NT2/D1 (cell line): ENCODE measurements around the gene CAV3.

Experiments
- DNase-seq: peaks from one replicate; pipeline ENCODE4 v3.0.0-alpha.2; 2011; ENCODE audit warnings: low read depth, low spot score
- H3K27me3 ChIP-seq: 2 replicates; pipeline ENCODE4 v1.6.0; 2011; ENCODE audit warnings: mild to moderate bottlenecking; ENCODE audit not compliant: insufficient read length, insufficient read depth
- H3K36me3 ChIP-seq: 2 replicates; pipeline ENCODE4 v1.6.1; 2011; ENCODE audit warnings: mild to moderate bottlenecking, low read length, mixed read lengths; ENCODE audit not compliant: insufficient read depth, insufficient read length
- H3K4me1 ChIP-seq: 2 replicates; pipeline ENCODE4 v1.5.1; 2011; ENCODE audit not compliant: insufficient read depth, insufficient read length
- H3K4me3 ChIP-seq: 2 replicates; pipeline ENCODE4 v1.5.1; 2011; ENCODE audit warnings: low read depth; ENCODE audit not compliant: insufficient read length
- H3K9ac ChIP-seq: 2 replicates; pipeline ENCODE4 v1.6.0; 2011; ENCODE audit warnings: low read depth; ENCODE audit not compliant: insufficient read length
- H3K9me3 ChIP-seq: 2 replicates; pipeline ENCODE4 v1.5.1; 2011; ENCODE audit warnings: mild to moderate bottlenecking, low read length; ENCODE audit not compliant: insufficient read depth
- SUZ12 ChIP-seq: IDR thresholded peaks from 2 replicates; pipeline ENCODE4 v1.6.1; 2011; ENCODE audit not compliant: insufficient read length, insufficient read depth; ENCODE audit errors: extremely low read depth
- YY1 ChIP-seq: IDR thresholded peaks from 2 replicates; pipeline ENCODE4 v1.6.1; 2011; ENCODE audit not compliant: insufficient read length, insufficient read depth
- ZNF274 ChIP-seq: IDR thresholded peaks from 2 replicates; pipeline ENCODE4 v1.6.1; 2011; ENCODE audit warnings: mild to moderate bottlenecking, low read depth, low read length

The CAV3 gene

GRCh38 chr3:8737823-8738222, 4.2 kb downstream of the CAV3 start:
- TF ChIP-seq ZNF274 (no peak), YY1 (no peak), SUZ12 (no peak)
- Histone ChIP-seq H3K9me3 (no peaks in the 10 kb centered on the region), H3K27me3 (no peaks in the 10 kb centered on the region), H3K4me3 (no peak overlapping the region), H3K4me1 (peaks cover 20% of the 10 kb centered on the region), H3K9ac (no peak overlapping the region), H3K36me3 (no peaks in the 10 kb centered on the region)
- no peak for DNase-seq

- H3K9me3 ChIP-seq, result no peaks in the 10 kb centered on the region
- H3K9ac ChIP-seq, result no peak overlapping the region
- no peak for DNase-seq
- no peaks in the 10 kb centered on the region for H3K27me3 ChIP-seq
- H3K36me3 ChIP-seq, result no peaks in the 10 kb centered on the region
- TF ChIP-seq SUZ12, result no peak
- no peak for TF ChIP-seq ZNF274
- no peak for TF ChIP-seq YY1
- peaks cover 20% of the 10 kb centered on the region for H3K4me1 ChIP-seq
- H3K4me3 ChIP-seq, result no peak overlapping the region
These were observed 5.0 kb downstream of the CAV3 start for GRCh38 chr3:8738639-8739038.

GRCh38 chr3:8739757-8740504, 6.3 kb downstream of the CAV3 start:
- Histone ChIP-seq H3K9ac (no peak overlapping the region), H3K4me3 (no peak overlapping the region), H3K36me3 (no peaks in the 10 kb centered on the region), H3K4me1 (peaks cover 18% of the 10 kb centered on the region), H3K9me3 (no peaks in the 10 kb centered on the region), H3K27me3 (no peaks in the 10 kb centered on the region)
- no peak for DNase-seq
- TF ChIP-seq YY1, result no peak
- TF ChIP-seq ZNF274, result no peak
- no peak for TF ChIP-seq SUZ12

- Histone ChIP-seq H3K4me3 (peak overlapping the region; percentile 3), H3K4me1 (peaks cover 18% of the 10 kb centered on the region), H3K27me3 (no peaks in the 10 kb centered on the region), H3K9ac (peak overlapping the region; percentile 38), H3K9me3 (no peaks in the 10 kb centered on the region), H3K36me3 (no peaks in the 10 kb centered on the region)
- peak; percentile 84 for DNase-seq
- TF ChIP-seq SUZ12 (no peak), ZNF274 (no peak), YY1 (no peak)
These were observed 8.1 kb downstream of the CAV3 start for GRCh38 chr3:8741581-8742261.

GRCh38 chr3:8743021-8743601, 9.5 kb downstream of the CAV3 start:
- no peak for TF ChIP-seq YY1
- no peak for TF ChIP-seq ZNF274
- no peak for TF ChIP-seq SUZ12
- no peak for DNase-seq
- H3K4me3 ChIP-seq, result no peak overlapping the region

GRCh38 chr3:8743911-8744310, 10.3 kb downstream of the CAV3 start:
- H3K9me3 ChIP-seq, result no peaks in the 10 kb centered on the region
- H3K4me1 ChIP-seq, result peaks cover 18% of the 10 kb centered on the region
- H3K36me3 ChIP-seq, result no peaks in the 10 kb centered on the region
- no peak overlapping the region for H3K4me3 ChIP-seq
- no peaks in the 10 kb centered on the region for H3K27me3 ChIP-seq
- no peak for TF ChIP-seq SUZ12
- no peak for TF ChIP-seq ZNF274
- no peak for TF ChIP-seq YY1
- DNase-seq, result no peak
- H3K9ac ChIP-seq, result no peak overlapping the region

More at GRCh38 chr3:8743021-8743601, 9.5 kb downstream of the CAV3 start:
- no peaks in the 10 kb centered on the region for H3K27me3 ChIP-seq
- no peaks in the 10 kb centered on the region for H3K9me3 ChIP-seq
- H3K9ac ChIP-seq, result no peak overlapping the region
- peaks cover 18% of the 10 kb centered on the region for H3K4me1 ChIP-seq
- no peaks in the 10 kb centered on the region for H3K36me3 ChIP-seq
